NOMO-1 (cell line): Measurements from ENCODE around the gene PRKN.

Experiments used
- DNase-seq, 2 experiments: peaks; one replicate each; lab custom pipeline; 2025; ENCODE audit not compliant: unreplicated experiment in 2 of 2; lab: John Stamatoyannopoulos, UW

Gene PRKN

GRCh38 chr6:162711376-162711775 lies 16.2 kb downstream of the PRKN start:
- no peak for DNase-seq

- DNase-seq = no peak
Observed at GRCh38 chr6:162710936-162711335, 16.6 kb downstream of the PRKN start.

- no peak for DNase-seq
Observed at GRCh38 chr6:162710419-162710818, 17.1 kb downstream of the PRKN start.

- DNase-seq = no peak
Observed at GRCh38 chr6:162709431-162709830, 18.1 kb downstream of the PRKN start.

- no peak for DNase-seq
Observed at GRCh38 chr6:162708971-162709370, 18.6 kb downstream of the PRKN start.

GRCh38 chr6:162706232-162706631 lies 21.3 kb downstream of the PRKN start:
- no peak for DNase-seq

GRCh38 chr6:162705736-162706135 lies 21.8 kb downstream of the PRKN start:
- DNase-seq = no peak

- no peak for DNase-seq
Observed at GRCh38 chr6:162704001-162704400, 23.6 kb downstream of the PRKN start.

GRCh38 chr6:162702446-162702845 lies 25.1 kb downstream of the PRKN start:
- DNase-seq = no peak

- DNase-seq = no peak
Observed at GRCh38 chr6:162701551-162701950, 26.0 kb downstream of the PRKN start.

GRCh38 chr6:162700966-162701365 lies 26.6 kb downstream of the PRKN start:
- no peak for DNase-seq

- no peak for DNase-seq
Observed at GRCh38 chr6:162699961-162700360, 27.6 kb downstream of the PRKN start.

- no peak for DNase-seq
Observed at GRCh38 chr6:162698440-162698839, 29.1 kb downstream of the PRKN start.

- DNase-seq = no peak
Observed at GRCh38 chr6:162697872-162698403, 29.6 kb downstream of the PRKN start.

GRCh38 chr6:162690158-162690557 lies 37.4 kb downstream of the PRKN start:
- DNase-seq = no peak

- no peak for DNase-seq
Observed at GRCh38 chr6:162688751-162689345, 38.7 kb downstream of the PRKN start.

GRCh38 chr6:162685586-162685985 lies 42.0 kb downstream of the PRKN start:
- DNase-seq = no peak

- no peak for DNase-seq
Observed at GRCh38 chr6:162684961-162685360, 42.6 kb downstream of the PRKN start.

GRCh38 chr6:162684052-162684451 lies 43.5 kb downstream of the PRKN start:
- no peak for DNase-seq

GRCh38 chr6:162683135-162683534 lies 44.4 kb downstream of the PRKN start:
- DNase-seq = no peak

GRCh38 chr6:162681447-162681846 lies 46.1 kb downstream of the PRKN start:
- no peak for DNase-seq

GRCh38 chr6:162680871-162681270 lies 46.7 kb downstream of the PRKN start:
- no peak for DNase-seq

GRCh38 chr6:162680367-162680766 lies 47.2 kb downstream of the PRKN start:
- no peak for DNase-seq
